ENCODE measurements around the gene ASIC4. TPM values are rescaled to one million over a fixed set of nuclear protein-coding genes. Genes with fewer than 3 reads are reported as not detected.
A peak's percentile ranks its signal among the peaks of the same experiment; 100 is the strongest.

The ASIC4 gene
- total RNA-seq, 1 donor from 2014 or later, result not detected

GRCh38 chr2:219520079-219520478 is 5.8 kb downstream of the ASIC4 start:
- no peak overlapping the region for H3K4me3 ChIP-seq
- TF ChIP-seq CTCF (IDR thresholded peaks at IDR 0.05), result no peak
- TF ChIP-seq POLR2AphosphoS5 (IDR thresholded peaks at IDR 0.05; ENCODE audit: insufficient read depth in 1 of 2, low read depth in 1 of 2), result no peak
- no peak for TF ChIP-seq POLR2A (IDR thresholded peaks at IDR 0.05)
- H3K36me3 ChIP-seq, result no peaks in the 10 kb centered on the region
- H3K27ac ChIP-seq, result no peak overlapping the region
- no peaks in the 10 kb centered on the region for H3K9me3 ChIP-seq
- intact Hi-C loops (cut with DNase I), result no loop called here
- no peak for DNase-seq (ENCODE audit: extremely low spot score in 2 of 2)
- no peaks in the 10 kb centered on the region for H3K27me3 ChIP-seq
- H3K4me1 ChIP-seq, result peaks cover 37% of the 10 kb centered on the region

GRCh38 chr2:219521066-219521880 is 7.0 kb downstream of the ASIC4 start:
- Histone ChIP-seq H3K36me3 (no peaks in the 10 kb centered on the region), H3K27me3 (no peaks in the 10 kb centered on the region), H3K4me3 (no peak overlapping the region), H3K4me1 (peaks cover 37% of the 10 kb centered on the region), H3K9me3 (no peaks in the 10 kb centered on the region), H3K27ac (peak overlapping the region; percentile 84)
- TF ChIP-seq CTCF (IDR thresholded peaks at IDR 0.05), result peak; percentile 9 to 48 (median 28)
- TF ChIP-seq POLR2A (IDR thresholded peaks at IDR 0.05), result no peak
- peak in 1 of 2 donors; percentile 38 for TF ChIP-seq POLR2AphosphoS5 (IDR thresholded peaks at IDR 0.05; ENCODE audit: insufficient read depth in 1 of 2, low read depth in 1 of 2)
- intact Hi-C loops (cut with DNase I), result no loop called here
- no peak for DNase-seq (ENCODE audit: extremely low spot score in 2 of 2)

- TF ChIP-seq POLR2A (IDR thresholded peaks at IDR 0.05) (no peak), POLR2AphosphoS5 (IDR thresholded peaks at IDR 0.05; ENCODE audit: insufficient read depth in 1 of 2, low read depth in 1 of 2) (no peak), CTCF (IDR thresholded peaks at IDR 0.05) (no peak)
- DNase-seq (ENCODE audit: extremely low spot score in 2 of 2), result no peak
- peaks cover 35% of the 10 kb centered on the region for H3K4me1 ChIP-seq
- no peaks in the 10 kb centered on the region for H3K27me3 ChIP-seq
- peak overlapping the region; percentile 37 to 60 for H3K4me3 ChIP-seq
- intact Hi-C loops (cut with DNase I), result no loop called here
- H3K9me3 ChIP-seq, result no peaks in the 10 kb centered on the region
- no peaks in the 10 kb centered on the region for H3K36me3 ChIP-seq
- peak overlapping the region; percentile 84 for H3K27ac ChIP-seq
These were observed 8.1 kb downstream of the ASIC4 start for GRCh38 chr2:219522111-219523030.

- TF ChIP-seq POLR2A (IDR thresholded peaks at IDR 0.05) (no peak), POLR2AphosphoS5 (IDR thresholded peaks at IDR 0.05; ENCODE audit: insufficient read depth in 1 of 2, low read depth in 1 of 2) (no peak), CTCF (IDR thresholded peaks at IDR 0.05) (no peak)
- Histone ChIP-seq H3K27me3 (no peaks in the 10 kb centered on the region), H3K9me3 (no peaks in the 10 kb centered on the region), H3K27ac (peak overlapping the region; percentile 84), H3K4me1 (peaks cover 30% of the 10 kb centered on the region), H3K36me3 (no peaks in the 10 kb centered on the region), H3K4me3 (peak overlapping the region; percentile 37 to 60)
- DNase-seq (ENCODE audit: extremely low spot score in 2 of 2), result no peak
- intact Hi-C loops (cut with DNase I), result no loop called here
These were observed 8.9 kb downstream of the ASIC4 start for GRCh38 chr2:219523031-219523671.
